22Rv1 (cell line): ENCODE measurements around the gene CNN3.

Source experiments
- H3K27ac ChIP-seq: fragments of 450-650 bp; 2 replicates; pipeline ENCODE4 v1.5.1; 2017
- ZFX ChIP-seq: fragments of 450-650 bp; IDR thresholded peaks from 2 replicates; pipeline ENCODE4 v1.6.1; 2017; ENCODE audit warnings: antibody characterized with exemption, borderline replicate concordance
- TF ChIP-seq, protein P1 (sequence below): fragments of 450-650 bp; IDR thresholded peaks from 2 replicates; pipeline ENCODE4 v1.5.1; 2017; ENCODE audit warnings: mild to moderate bottlenecking

The CNN3 gene

DNA sequence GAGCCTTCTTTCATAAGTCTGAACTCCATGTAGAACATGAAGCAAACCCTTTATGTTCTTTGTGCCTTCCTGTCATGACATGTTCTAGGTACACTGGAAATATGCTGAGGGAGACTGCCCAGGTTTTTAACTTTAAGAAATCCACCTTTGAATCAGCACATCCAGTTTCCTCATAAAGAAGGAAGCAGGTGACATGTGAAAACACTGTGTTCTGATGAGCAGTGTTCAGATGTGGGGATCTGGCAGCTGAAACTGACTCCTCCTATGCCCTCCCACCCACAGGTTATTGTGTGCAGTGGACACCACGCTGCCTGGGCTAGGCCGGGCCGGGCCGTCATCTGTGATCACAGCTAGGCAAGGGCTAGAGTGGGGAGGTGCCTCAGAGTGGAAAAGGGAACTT lies 51.1 kb downstream of the CNN3 start:
- TF ChIP-seq ZFX: no peak
- TF ChIP-seq, protein P1, sequence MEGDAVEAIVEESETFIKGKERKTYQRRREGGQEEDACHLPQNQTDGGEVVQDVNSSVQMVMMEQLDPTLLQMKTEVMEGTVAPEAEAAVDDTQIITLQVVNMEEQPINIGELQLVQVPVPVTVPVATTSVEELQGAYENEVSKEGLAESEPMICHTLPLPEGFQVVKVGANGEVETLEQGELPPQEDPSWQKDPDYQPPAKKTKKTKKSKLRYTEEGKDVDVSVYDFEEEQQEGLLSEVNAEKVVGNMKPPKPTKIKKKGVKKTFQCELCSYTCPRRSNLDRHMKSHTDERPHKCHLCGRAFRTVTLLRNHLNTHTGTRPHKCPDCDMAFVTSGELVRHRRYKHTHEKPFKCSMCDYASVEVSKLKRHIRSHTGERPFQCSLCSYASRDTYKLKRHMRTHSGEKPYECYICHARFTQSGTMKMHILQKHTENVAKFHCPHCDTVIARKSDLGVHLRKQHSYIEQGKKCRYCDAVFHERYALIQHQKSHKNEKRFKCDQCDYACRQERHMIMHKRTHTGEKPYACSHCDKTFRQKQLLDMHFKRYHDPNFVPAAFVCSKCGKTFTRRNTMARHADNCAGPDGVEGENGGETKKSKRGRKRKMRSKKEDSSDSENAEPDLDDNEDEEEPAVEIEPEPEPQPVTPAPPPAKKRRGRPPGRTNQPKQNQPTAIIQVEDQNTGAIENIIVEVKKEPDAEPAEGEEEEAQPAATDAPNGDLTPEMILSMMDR: no peak
- no peak overlapping the region for H3K27ac ChIP-seq

DNA sequence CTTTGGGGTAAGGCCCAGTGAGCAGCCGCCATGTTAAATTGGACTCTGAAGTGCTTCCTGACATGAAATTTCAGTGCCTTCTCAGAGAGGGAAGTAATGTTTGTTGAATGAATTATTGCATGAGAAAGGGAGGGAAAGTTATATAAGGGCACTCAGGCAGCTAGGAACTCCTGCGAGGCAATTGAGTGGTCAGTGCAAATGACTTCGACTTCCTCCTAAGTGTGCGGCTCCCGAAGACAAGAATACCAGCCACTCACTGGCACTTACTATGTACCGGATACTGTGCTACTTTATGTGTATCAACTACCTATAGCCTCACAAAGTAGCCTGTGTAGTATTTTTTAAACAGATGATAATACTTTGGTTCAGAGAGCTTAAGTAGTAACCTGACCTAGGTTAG lies 52.5 kb downstream of the CNN3 start:
- no peak for TF ChIP-seq ZFX
- TF ChIP-seq, protein P1: no peak
- H3K27ac ChIP-seq: no peak overlapping the region

DNA sequence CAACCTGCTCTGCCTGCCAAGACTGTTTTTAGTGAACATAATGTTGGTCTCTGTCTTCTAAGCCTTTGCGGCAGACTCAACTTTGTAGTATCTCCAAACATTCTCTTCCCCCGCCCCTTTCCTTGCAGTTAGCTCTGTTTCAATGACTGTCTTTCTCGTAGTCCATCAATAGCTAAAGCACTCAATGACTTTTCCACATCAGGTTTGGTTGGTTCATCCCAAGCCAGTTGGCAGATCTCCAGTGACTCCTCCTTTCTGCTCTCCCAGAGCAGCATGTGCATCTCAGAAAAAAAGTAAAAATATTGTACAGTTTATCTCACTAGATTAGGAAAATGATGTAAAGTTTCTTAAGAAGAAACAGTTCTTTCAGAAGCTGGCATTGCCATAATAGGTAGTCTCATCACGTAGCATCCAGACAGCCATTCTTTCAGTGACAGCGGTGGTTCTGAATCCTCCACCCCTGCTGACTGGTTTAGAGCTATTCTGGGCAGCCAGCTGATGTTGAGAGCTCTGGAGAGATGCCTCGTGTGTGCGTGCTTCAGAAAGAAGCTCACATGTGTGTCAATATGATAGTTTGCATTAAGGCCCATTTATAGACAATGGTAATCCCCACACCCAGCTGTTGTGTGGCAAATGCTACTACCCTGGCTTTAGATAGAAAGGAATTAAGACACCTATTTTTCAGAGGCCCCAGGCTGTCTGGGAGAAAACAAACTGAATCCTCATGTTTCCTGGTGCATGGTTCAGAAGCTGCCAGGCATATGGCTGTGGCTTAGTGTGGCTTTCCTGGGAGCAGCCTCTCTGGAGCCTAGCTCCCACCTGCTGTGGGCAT lies 53.2 kb downstream of the CNN3 start:
- H3K27ac ChIP-seq: no peak overlapping the region
- TF ChIP-seq ZFX: no peak
- TF ChIP-seq, protein P1: no peak

DNA sequence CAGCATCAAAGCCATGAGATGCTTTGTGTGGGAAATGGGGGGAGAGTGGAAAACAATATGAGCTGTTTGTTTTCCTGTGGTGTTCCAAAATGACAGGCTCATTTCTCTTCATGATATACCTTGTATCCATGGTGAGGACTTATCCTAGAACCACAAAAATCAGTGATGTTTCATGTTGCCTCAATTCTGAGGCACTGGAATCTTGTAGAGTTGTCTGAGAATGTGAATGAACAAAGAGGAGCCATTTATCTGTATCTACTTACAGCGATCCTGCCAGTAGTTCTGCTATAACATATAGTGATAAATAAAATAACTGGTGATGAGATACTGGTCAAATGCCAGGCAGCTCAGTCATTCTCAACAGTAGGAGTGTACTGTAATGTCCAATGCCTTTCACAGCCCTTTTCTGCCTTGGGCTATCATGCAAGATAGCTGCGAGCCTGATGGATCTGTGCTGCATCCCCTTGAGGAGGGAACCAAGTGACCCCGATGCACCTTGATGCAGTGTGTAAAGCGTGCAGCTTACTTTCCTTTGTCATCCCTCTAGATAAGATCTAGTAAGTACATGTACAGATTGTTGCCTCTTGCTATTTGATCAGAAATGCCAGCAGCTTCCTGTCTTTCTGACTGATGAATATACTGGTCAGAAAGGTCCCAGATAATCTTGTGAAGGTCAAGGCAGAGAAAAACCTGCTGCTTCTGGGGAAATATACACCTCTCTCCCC lies 54.0 kb downstream of the CNN3 start:
- H3K27ac ChIP-seq: no peak overlapping the region
- TF ChIP-seq, protein P1: no peak
- TF ChIP-seq ZFX: no peak

DNA sequence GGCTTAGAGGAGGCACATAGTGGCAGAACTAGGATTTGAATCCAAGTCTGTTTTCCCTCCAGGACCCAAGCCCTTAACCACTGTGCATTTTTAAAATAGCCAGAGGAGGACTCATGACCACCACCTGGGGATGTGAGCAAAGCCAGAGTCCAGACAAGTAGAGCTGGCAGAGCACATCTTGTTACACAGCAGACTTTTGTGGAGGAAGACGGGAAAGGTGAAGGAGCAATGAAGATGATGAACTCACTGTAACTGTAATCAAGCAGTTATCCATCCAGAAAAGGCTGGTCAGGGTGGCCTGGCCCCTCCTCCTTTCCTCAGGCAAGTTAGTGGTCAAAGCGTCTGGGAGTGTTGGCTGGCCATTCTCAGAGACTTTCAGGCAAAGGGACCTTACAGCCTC lies 55.9 kb downstream of the CNN3 start:
- H3K27ac ChIP-seq: no peak overlapping the region
- TF ChIP-seq ZFX: no peak
- TF ChIP-seq, protein P1: no peak

DNA sequence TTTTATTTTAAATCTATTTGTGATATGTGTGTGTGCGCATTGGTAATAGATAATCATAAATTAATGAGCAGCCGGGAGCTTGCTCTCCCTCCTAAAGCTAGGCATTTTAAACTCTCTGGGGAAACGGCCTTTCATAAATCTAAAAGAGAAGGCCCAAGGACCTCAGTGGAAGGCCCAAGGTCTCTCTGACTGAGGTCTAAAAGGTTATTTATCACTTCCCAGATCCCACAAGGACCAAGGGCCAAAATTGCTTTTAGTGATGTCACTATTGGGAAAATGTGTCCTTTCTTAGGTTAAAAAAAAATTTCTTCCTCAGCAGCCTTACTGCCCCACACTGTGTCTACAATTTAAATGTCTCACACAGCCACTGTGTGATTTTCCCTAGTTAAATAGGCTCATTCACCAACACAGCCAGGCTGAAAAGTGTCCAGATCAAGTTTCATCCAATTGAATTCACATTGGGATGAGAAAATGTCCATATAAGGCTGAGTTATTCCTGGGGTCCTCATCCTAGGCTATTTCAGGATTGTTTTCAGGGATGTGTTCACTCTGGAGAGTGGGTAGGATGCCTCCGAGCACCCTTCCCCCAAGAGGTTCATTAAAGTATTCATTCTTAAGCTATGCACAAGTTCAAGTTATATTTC lies 60.6 kb downstream of the CNN3 start:
- no peak overlapping the region for H3K27ac ChIP-seq

More for the DNA sequence above, 60.6 kb downstream of the CNN3 start:
- no peak for TF ChIP-seq ZFX
- TF ChIP-seq, protein P1: no peak
